PC-3 (cell line): Measurements from ENCODE around the gene METTL9. TPM values are rescaled to one million over a fixed set of nuclear protein-coding genes. Genes with fewer than 3 reads are reported as not detected.

ENCODE experiments used
- ATAC-seq: fragments of 200-7000 bp; cut with Tn5 transposase; 2 replicates; pipeline ENCODE4 v1.9.1; 2020; ENCODE audit warnings: mild to moderate bottlenecking, moderate library complexity
- BruUV-seq: library from RNA; stranded (reverse); fragments of 400-500 nt; replicated peaks from 2 replicates; lab custom pipeline; 2021; lab: Mats Ljungman, UMichigan
- CTCF ChIA-PET: fragments of 300-600 bp; sonication (Branson Sonifier 250); formaldehyde crosslinking; loops from one replicate; lab custom pipeline; 2022; ENCODE audit warnings: antibody characterized with exemption; lab: Charles Lee
- POLR2A ChIA-PET: fragments of 300-600 bp; sonication (Branson Sonifier 250); formaldehyde crosslinking; loops from one replicate; lab custom pipeline; 2022; ENCODE audit warnings: antibody characterized with exemption; ENCODE audit not compliant: unreplicated experiment; lab: Charles Lee
- DNase-seq: peaks from one replicate; pipeline ENCODE4 v3.0.0-alpha.2; 2015
- H2AFZ ChIP-seq: fragments of 300-600 bp; sonication (generic); 2 replicates; pipeline ENCODE4 v1.6.0; 2016; ENCODE audit warnings: antibody characterized with exemption, low read length
- H3F3A ChIP-seq: fragments of 300-600 bp; sonication (generic); one replicate; pipeline ENCODE4 v1.6.0; 2017; ENCODE audit warnings: antibody characterized with exemption, low read length, control low read depth, mild to moderate bottlenecking; ENCODE audit not compliant: unreplicated experiment
- H3K27ac ChIP-seq: fragments of 300-600 bp; sonication (generic); 2 replicates; pipeline ENCODE4 v1.5.1; 2016; ENCODE audit warnings: mild to moderate bottlenecking, low read length
- H3K27me3 ChIP-seq: fragments of 300-600 bp; sonication (generic); 2 replicates; pipeline ENCODE4 v1.6.1; 2016; ENCODE audit warnings: low read length, mixed read lengths
- H3K36me3 ChIP-seq: fragments of 300-600 bp; sonication (generic); 2 replicates; pipeline ENCODE4 v1.6.1; 2016; ENCODE audit warnings: low read depth, mixed run types, low read length, mixed read lengths
- H3K4me1 ChIP-seq: fragments of 300-600 bp; sonication (generic); 2 replicates; pipeline ENCODE4 v1.5.1; 2016; ENCODE audit warnings: low read length; ENCODE audit not compliant: insufficient read depth
- H3K4me2 ChIP-seq: fragments of 300-600 bp; sonication (generic); 2 replicates; pipeline ENCODE4 v1.6.0; 2016; ENCODE audit warnings: low read length
- H3K4me3 ChIP-seq: fragments of 300-600 bp; sonication (generic); 2 replicates; pipeline ENCODE4 v1.5.1; 2016; ENCODE audit warnings: mild to moderate bottlenecking, low read length, mixed read lengths
- H3K79me2 ChIP-seq: fragments of 300-600 bp; sonication (generic); 2 replicates; pipeline ENCODE4 v1.6.1; 2017; ENCODE audit warnings: low read length, mixed read lengths
- H3K9ac ChIP-seq: fragments of 300-600 bp; sonication (generic); 2 replicates; pipeline ENCODE4 v1.6.0; 2016; ENCODE audit warnings: mild to moderate bottlenecking, low read length
- H3K9me2 ChIP-seq: fragments of 300-600 bp; sonication (generic); replicated peaks from 2 replicates; pipeline ENCODE4 v1.6.1; 2016; ENCODE audit warnings: mixed run types, low read length, mixed read lengths
- H3K9me3 ChIP-seq: fragments of 300-600 bp; sonication (generic); 2 replicates; pipeline ENCODE4 v1.6.1; 2016; ENCODE audit warnings: low read length, mixed read lengths
- H4K20me1 ChIP-seq: fragments of 300-600 bp; sonication (generic); 2 replicates; pipeline ENCODE4 v1.6.1; 2016; ENCODE audit warnings: low read length, mixed read lengths
- EZH2 ChIP-seq: fragments of 300-600 bp; sonication (generic); IDR thresholded peaks from one replicate; pipeline ENCODE4 v1.6.1; 2017; ENCODE audit warnings: antibody characterized with exemption, mild to moderate bottlenecking, low read length; ENCODE audit not compliant: unreplicated experiment
- EZH2phosphoT487 ChIP-seq: fragments of 300-600 bp; sonication (generic); IDR thresholded peaks from 2 replicates; pipeline ENCODE4 v1.6.1; 2018; ENCODE audit warnings: mild to moderate bottlenecking, antibody characterized with exemption, low read length, borderline replicate concordance
- intact Hi-C: fragments of 100-400 bp; cut with micrococcal nuclease; formaldehyde crosslinking; loops from 2 replicates; pipeline ENCODE4 v1.9.0; 2023
- total RNA-seq: library from RNA; depleted of rRNA; stranded (reverse); fragments of >200 nt; gene quantifications from 2 replicates; pipeline ENCODE4 v1.2.3, GENCODE V29; 2014
- TF ChIP-seq, protein P1 (sequence below): fragments of 300-600 bp; sonication (generic); conservative IDR thresholded peaks from 2 replicates; pipeline ENCODE4 v1.5.1; 2017; ENCODE audit warnings: antibody characterized with exemption, low read depth, mild to moderate bottlenecking, low read length

METTL9 gene
- total RNA-seq, 1 experiment from 2014 or later: 133 TPM

DNA sequence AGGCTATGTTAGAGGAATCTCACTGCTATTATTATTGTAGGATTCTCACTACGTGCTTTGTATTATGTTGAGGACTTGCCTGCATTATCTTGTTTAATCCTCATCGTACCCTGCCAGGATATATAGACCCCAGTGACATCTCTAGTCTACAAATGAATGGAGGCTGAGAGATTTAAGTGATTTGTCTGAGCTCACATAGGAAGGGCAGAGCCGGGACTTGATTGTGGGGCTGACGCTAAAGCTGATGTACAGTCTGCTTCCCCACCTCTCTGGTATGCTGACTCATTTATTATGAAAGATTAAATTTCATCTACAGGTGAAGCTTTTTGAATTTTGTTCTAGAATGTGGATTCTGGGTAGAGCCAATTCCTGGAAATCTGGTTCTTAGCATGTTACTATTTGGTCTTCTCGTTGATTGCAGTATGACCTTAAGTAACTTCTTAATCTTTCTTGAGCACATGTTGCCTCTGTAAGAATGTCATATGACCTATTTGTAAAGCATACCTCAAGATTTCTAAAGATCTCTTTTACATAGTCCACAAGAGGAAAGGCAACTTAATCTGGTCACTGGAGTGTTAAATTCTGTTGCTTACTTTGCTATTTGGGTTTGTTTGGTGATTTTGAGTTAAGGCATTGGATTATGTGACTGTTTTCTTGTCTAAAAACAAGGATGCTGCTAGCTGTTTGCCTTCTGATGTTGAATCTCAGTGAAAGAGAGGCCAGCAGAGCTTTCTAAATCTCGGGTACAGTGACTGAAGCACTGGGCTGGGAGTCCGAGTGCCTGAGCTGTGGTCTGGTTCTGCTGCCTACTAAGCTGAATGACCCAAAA is 12.4 kb downstream of the METTL9 start:
- CTCF ChIA-PET: no interaction called here

DNA sequence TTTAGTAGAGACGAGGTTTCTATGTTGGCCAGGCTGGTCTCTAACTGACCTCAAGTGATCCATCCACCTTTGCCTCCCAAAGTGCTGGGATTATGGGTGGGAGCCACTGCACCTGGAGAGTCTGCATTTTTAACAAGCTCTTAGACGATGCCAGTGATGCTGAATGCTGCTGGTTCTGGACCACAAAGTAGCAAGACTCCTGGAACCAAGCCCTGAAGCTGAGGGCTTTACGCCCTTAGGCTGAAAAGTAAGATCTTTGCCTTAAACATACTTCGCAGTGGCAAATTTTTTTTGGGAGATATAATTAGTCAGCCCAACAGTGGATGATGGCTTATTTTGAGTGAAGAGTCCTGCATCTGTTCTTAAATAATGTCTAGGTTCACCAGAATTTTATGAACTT is 14.0 kb downstream of the METTL9 start:
- no peak for TF ChIP-seq EZH2
- ATAC-seq (no peak), DNase-seq (no peak)
- ChIA-PET CTCF (no interaction called here), POLR2A (no interaction called here)
- no peaks in the 10 kb centered on the region for H3F3A ChIP-seq
- H3K27me3 ChIP-seq: no peaks in the 10 kb centered on the region
- peaks cover 4% of the 10 kb centered on the region; the same call in 1 of the 2 replicates for H3K36me3 ChIP-seq
- H3K4me3 ChIP-seq: no peak overlapping the region
- H2AFZ ChIP-seq: no peak overlapping the region
- intact Hi-C loops: no loop called here
- H3K9ac ChIP-seq: no peak overlapping the region
- H3K79me2 ChIP-seq: peaks cover 83% of the 10 kb centered on the region
- H3K27ac ChIP-seq: no peak overlapping the region
- peaks cover 26% of the 10 kb centered on the region for H3K4me1 ChIP-seq
- H3K9me2 ChIP-seq: no peaks in the 10 kb centered on the region
- H4K20me1 ChIP-seq: 0 out of 2 replicates have a peak, but pooled peaks cover 5% of the 10 kb centered on the region
- BruUV-seq: no TSS peak
- H3K9me3 ChIP-seq: no peaks in the 10 kb centered on the region
- no peak overlapping the region for H3K4me2 ChIP-seq

More for the DNA sequence above, 12.4 kb downstream of the METTL9 start:
- Histone ChIP-seq H3K27me3 (no peaks in the 10 kb centered on the region), H3K36me3 (peaks cover 4% of the 10 kb centered on the region; the same call in 1 of the 2 replicates), H3K9me2 (no peaks in the 10 kb centered on the region), H3K4me1 (peaks cover 26% of the 10 kb centered on the region), H3K9ac (no peak overlapping the region), H3K79me2 (peaks cover 98% of the 10 kb centered on the region), H3K4me2 (no peak overlapping the region), H3K4me3 (no peak overlapping the region), H4K20me1 (0 out of 2 replicates have a peak, but pooled peaks cover 6% of the 10 kb centered on the region), H3K9me3 (no peaks in the 10 kb centered on the region), H3F3A (no peaks in the 10 kb centered on the region), H2AFZ (no peak overlapping the region), H3K27ac (no peak overlapping the region)
- ATAC-seq (no peak), DNase-seq (peak; percentile 23)
- TF ChIP-seq, protein P1, sequence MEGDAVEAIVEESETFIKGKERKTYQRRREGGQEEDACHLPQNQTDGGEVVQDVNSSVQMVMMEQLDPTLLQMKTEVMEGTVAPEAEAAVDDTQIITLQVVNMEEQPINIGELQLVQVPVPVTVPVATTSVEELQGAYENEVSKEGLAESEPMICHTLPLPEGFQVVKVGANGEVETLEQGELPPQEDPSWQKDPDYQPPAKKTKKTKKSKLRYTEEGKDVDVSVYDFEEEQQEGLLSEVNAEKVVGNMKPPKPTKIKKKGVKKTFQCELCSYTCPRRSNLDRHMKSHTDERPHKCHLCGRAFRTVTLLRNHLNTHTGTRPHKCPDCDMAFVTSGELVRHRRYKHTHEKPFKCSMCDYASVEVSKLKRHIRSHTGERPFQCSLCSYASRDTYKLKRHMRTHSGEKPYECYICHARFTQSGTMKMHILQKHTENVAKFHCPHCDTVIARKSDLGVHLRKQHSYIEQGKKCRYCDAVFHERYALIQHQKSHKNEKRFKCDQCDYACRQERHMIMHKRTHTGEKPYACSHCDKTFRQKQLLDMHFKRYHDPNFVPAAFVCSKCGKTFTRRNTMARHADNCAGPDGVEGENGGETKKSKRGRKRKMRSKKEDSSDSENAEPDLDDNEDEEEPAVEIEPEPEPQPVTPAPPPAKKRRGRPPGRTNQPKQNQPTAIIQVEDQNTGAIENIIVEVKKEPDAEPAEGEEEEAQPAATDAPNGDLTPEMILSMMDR: no peak
- TF ChIP-seq EZH2 (no peak), EZH2phosphoT487 (no peak)
- intact Hi-C loops: no loop called here
- POLR2A ChIA-PET: interaction anchor here (0.6 kb wide), 1 partner anchor 12 kb away, joined by 9 read pairs; the partner anchor contains the start of gene METTL9
- BruUV-seq: no TSS peak

DNA sequence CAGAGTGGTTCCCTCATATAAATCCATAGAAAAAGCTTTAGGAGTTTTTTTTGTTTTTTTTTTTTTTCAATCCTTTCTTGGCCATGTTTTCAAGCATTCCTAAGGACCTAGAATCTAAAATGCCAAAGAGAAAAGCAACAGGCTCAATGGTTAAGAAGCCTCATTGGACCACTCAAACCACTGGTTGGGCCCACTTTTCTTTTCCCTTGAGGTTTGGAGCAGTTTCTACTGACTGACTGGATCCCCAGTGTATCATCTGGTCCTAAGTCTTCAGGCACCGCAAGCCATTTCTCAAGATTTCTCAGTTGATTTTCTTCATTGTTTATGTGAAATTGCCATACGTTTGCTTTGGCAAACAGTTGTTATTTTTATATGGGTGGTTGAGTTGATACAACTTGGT is 14.4 kb downstream of the METTL9 start:
- no peak for TF ChIP-seq EZH2phosphoT487
- TF ChIP-seq, protein P1: no peak
- no peaks in the 10 kb centered on the region for H3K9me3 ChIP-seq
- 0 out of 2 replicates have a peak, but pooled peaks cover 5% of the 10 kb centered on the region for H4K20me1 ChIP-seq
- BruUV-seq: no TSS peak
- no peak overlapping the region for H2AFZ ChIP-seq
- no peaks in the 10 kb centered on the region for H3K27me3 ChIP-seq
- H3K4me2 ChIP-seq: no peak overlapping the region
- no peaks in the 10 kb centered on the region for H3F3A ChIP-seq
- no peak for DNase-seq
- peaks cover 26% of the 10 kb centered on the region for H3K4me1 ChIP-seq
- no peak for ATAC-seq
- POLR2A ChIA-PET: no interaction called here
- no peak overlapping the region for H3K4me3 ChIP-seq
- H3K27ac ChIP-seq: no peak overlapping the region
- intact Hi-C loops: no loop called here
- no peak overlapping the region for H3K9ac ChIP-seq
- peaks cover 4% of the 10 kb centered on the region; the same call in 1 of the 2 replicates for H3K36me3 ChIP-seq
- peaks cover 79% of the 10 kb centered on the region for H3K79me2 ChIP-seq
- CTCF ChIA-PET: no interaction called here
- H3K9me2 ChIP-seq: no peaks in the 10 kb centered on the region
